Right atrium auricular region (tissue), 2 donors: ENCODE results near the gene OPTC. TPM values are rescaled to one million over a fixed set of nuclear protein-coding genes. Genes with fewer than 3 reads are reported as not detected.
A peak's percentile ranks its signal among the peaks of the same experiment; 100 is the strongest.

ENCODE experiments used
- DNase-seq: peaks from one replicate; pipeline ENCODE4 v3.0.0-alpha.2; 2019; ENCODE audit warnings: low spot score
- H3K27ac ChIP-seq, 2 donors: fragments of 200-600 bp; sonication (generic); 1 replicate in 1 of 2; 2 replicates in 1 of 2; pipeline ENCODE4 v1.5.1; 2016 to 2019
- H3K27me3 ChIP-seq, 2 donors: fragments of 200-600 bp; sonication (generic); one replicate each; pipeline versions ENCODE4 v1.5.1 to v1.6.0; 2017 to 2019
- H3K36me3 ChIP-seq: fragments of 200-600 bp; sonication (generic); one replicate; pipeline ENCODE4 v1.5.1; 2016
- H3K4me1 ChIP-seq, 2 donors: fragments of 200-600 bp; sonication (generic); one replicate each; pipeline versions ENCODE4 v1.5.1 to v1.6.0; 2017 to 2019
- H3K4me3 ChIP-seq, 2 donors: fragments of 200-600 bp; sonication (generic); 1 replicate in 1 of 2; 2 replicates in 1 of 2; pipeline ENCODE4 v1.5.1; 2017 to 2019; ENCODE audit warnings: mild to moderate bottlenecking in 1 of 2, moderate library complexity in 1 of 2
- H3K9me3 ChIP-seq, 2 donors: fragments of 200-600 bp; sonication (generic); one replicate each; pipeline ENCODE4 v1.5.1; 2019
- CTCF ChIP-seq, 2 donors: fragments of 200-600 bp; sonication (generic); IDR thresholded peaks; one replicate each; pipeline ENCODE4 v1.5.1; 2019; ENCODE audit warnings: antibody characterized with exemption in 2 of 2
- total RNA-seq, 2 donors: library from RNA; depleted of rRNA; stranded (reverse); fragments of >200 nt; gene quantifications; one replicate each; pipeline ENCODE4 v1.1.0, GENCODE V29; 2016

The OPTC gene
- total RNA-seq, 2 donors from 2014 or later, result not detected

- no peak overlapping the region for H3K4me3 ChIP-seq
- DNase-seq, result no peak
- peak overlapping the region in 1 of 2 donors; percentile 7 for H3K27ac ChIP-seq
- no peaks in the 10 kb centered on the region for H3K27me3 ChIP-seq
- H3K36me3 ChIP-seq, result no peaks in the 10 kb centered on the region
- H3K9me3 ChIP-seq, result no peaks in the 10 kb centered on the region
- TF ChIP-seq CTCF (IDR thresholded peaks at IDR 0.05), result no peak
- peaks cover 0 to 26% of the 10 kb centered on the region in 2 donors for H3K4me1 ChIP-seq
Measured at GRCh38 chr1:203536575-203536974, 42.6 kb downstream of the OPTC start.

- H3K9me3 ChIP-seq, result no peaks in the 10 kb centered on the region
- TF ChIP-seq CTCF (IDR thresholded peaks at IDR 0.05), result no peak
- H3K36me3 ChIP-seq, result no peaks in the 10 kb centered on the region
- no peak for DNase-seq
- no peak overlapping the region for H3K4me3 ChIP-seq
- H3K4me1 ChIP-seq, result peaks cover 0 to 26% of the 10 kb centered on the region in 2 donors
- H3K27me3 ChIP-seq, result no peaks in the 10 kb centered on the region
- peak overlapping the region in 1 of 2 donors; percentile 41 for H3K27ac ChIP-seq
Measured at GRCh38 chr1:203536980-203537455, 43.1 kb downstream of the OPTC start.

- DNase-seq, result no peak
- Histone ChIP-seq H3K27ac (peak overlapping the region in 1 of 2 donors; percentile 41), H3K27me3 (no peaks in the 10 kb centered on the region), H3K9me3 (no peaks in the 10 kb centered on the region), H3K4me1 (peaks cover 0 to 26% of the 10 kb centered on the region in 2 donors), H3K4me3 (no peak overlapping the region), H3K36me3 (no peaks in the 10 kb centered on the region)
- TF ChIP-seq CTCF (IDR thresholded peaks at IDR 0.05), result no peak
Measured at GRCh38 chr1:203537806-203538464, 44.0 kb downstream of the OPTC start.

- Histone ChIP-seq H3K27ac (peak overlapping the region in 1 of 2 donors; percentile 41), H3K4me1 (peaks cover 0 to 26% of the 10 kb centered on the region in 2 donors), H3K36me3 (no peaks in the 10 kb centered on the region), H3K4me3 (no peak overlapping the region), H3K9me3 (no peaks in the 10 kb centered on the region), H3K27me3 (no peaks in the 10 kb centered on the region)
- DNase-seq, result no peak
- TF ChIP-seq CTCF (IDR thresholded peaks at IDR 0.05), result no peak
Measured at GRCh38 chr1:203538726-203539125, 44.8 kb downstream of the OPTC start.

GRCh38 chr1:203539831-203540546 lies 46.0 kb downstream of the OPTC start:
- peaks cover 0 to 19% of the 10 kb centered on the region in 2 donors for H3K4me1 ChIP-seq
- no peak overlapping the region for H3K4me3 ChIP-seq
- TF ChIP-seq CTCF (IDR thresholded peaks at IDR 0.05), result no peak
- no peaks in the 10 kb centered on the region for H3K9me3 ChIP-seq
- H3K27ac ChIP-seq, result no peak overlapping the region
- no peaks in the 10 kb centered on the region for H3K27me3 ChIP-seq
- no peak for DNase-seq
- H3K36me3 ChIP-seq, result no peaks in the 10 kb centered on the region
